ENCODE measurements around the gene GALNT8. TPM values are rescaled to one million over a fixed set of nuclear protein-coding genes. Genes with fewer than 3 reads are reported as not detected.

Gene GALNT8
- total RNA-seq, 1 donor from 2014 or later: 2.9 TPM

DNA sequence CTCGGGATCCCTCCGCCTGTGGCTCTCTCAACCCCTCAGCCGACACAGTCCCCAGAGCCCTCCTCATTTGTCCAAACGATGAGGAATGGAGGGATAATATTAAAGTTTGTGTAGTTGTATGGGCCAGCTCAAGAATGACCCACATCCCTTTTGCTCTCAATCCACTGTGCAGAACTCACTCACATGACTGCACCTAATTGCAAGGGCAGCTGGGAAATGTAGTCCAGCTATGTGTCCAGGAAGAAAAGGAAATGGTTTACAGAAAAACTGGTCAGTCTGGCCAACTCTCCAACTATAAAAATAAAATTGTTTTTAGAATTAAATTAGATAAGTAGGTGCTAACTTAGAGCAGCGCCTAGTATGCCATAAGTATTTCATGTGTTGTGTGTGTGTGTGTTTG, 66.6 kb downstream of the GALNT8 start:
- intact Hi-C loops (cut with DNase I): no loop called here
- ATAC-seq (ENCODE audit: poor library complexity) (no peak), DNase-seq (no peak)

DNA sequence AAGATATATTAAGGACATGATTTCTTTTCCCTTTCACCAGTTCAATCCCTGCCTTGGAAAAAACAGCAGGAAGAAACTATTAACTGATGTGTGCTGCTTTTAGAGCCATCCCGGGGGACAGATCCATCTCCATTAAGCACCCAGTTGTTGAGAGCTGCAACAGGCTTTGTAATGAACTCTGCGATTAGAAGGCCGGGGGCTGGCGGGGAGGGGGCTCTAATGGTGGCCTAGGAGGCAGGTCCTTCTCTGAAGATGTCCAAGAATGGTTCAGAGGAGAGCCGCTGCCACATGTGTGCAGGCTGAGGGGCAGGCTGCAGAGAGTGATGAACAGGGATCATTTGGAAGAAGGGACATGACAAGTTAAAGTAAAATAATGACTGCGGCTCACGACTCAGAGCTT, 67.8 kb downstream of the GALNT8 start:
- DNase-seq (no peak), ATAC-seq (ENCODE audit: poor library complexity) (no peak)
- intact Hi-C loops (cut with DNase I): no loop called here

DNA sequence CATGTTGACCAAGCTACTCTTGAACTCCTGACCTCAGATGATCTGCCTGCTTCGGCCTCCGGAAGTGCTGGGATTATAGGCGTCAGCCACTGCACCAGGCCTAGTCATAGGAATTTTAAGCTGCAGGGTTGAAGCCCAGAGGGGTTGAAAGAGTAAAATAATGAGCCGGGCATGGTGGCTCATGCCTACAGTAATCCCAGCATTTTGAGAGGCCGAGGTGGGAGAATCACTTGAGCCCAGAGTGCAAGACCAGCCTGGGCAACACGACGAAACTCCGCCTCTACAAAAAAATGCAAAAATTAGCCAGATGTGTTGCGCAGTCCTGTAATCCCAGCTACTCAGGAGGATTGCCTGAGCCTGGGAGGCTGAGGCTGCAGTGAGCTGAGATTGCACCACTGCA, 69.6 kb downstream of the GALNT8 start:
- intact Hi-C loops (cut with DNase I): no loop called here
- ATAC-seq (ENCODE audit: poor library complexity) (no peak), DNase-seq (no peak)

DNA sequence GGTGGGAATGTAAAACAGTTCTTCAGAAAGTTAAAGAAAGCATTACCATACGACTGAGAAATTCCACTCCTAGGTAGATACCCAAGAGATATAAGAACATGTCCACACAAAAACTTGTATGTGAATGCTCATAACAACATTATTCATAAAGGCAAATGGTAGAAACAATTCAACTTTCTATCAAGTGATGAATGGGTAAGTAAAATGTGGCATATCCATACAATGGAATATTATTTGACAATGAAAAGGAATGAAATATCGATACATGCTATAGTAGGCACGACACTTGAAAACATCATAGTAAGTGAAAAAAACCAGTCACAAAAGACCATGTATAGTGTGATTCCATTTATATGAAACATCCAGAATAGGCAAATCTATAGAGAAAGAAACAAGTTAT, 71.3 kb downstream of the GALNT8 start:
- no peak for ATAC-seq (ENCODE audit: poor library complexity)
- DNase-seq: no peak
- intact Hi-C loops (cut with DNase I): no loop called here

DNA sequence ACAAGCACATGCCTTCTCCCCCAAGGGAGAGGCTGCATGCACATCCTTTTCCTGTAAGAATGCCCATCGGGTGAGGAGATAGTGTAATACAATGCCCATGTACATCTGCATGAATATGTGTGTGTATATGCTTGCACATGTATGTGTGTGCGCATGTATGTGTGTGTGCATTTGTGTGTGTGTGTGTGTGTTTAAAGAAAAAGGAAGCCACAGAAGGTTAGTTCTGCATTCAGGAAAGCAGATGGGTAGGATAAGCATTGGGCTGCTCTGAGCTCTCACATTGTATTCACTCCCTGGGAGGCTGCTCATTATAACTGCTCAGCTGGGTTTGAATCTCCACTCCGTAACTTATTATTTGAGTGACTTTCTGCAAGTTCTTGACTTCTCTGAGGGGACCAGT, 74.3 kb downstream of the GALNT8 start:
- intact Hi-C loops (cut with DNase I): no loop called here
- ATAC-seq (ENCODE audit: poor library complexity): no peak
- no peak for DNase-seq

DNA sequence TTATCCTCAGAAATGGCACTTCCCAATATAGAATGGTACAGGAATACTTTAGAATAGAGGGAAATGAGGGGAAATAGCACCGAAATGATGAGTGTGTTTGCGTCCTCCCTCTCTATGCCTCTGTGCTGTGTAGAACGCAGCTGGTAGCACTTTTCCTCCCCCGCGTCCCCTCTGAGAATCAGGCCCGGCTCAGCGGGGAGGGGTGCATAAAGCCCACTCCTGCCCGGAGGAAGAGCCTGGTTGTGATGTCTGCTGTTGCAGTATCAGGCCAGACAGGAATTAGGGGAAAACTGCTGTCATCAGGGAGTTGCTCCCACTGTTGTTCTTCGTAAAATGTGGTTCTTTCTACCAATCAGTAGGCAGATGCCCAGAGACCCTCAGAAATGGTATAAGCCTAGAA, 76.0 kb downstream of the GALNT8 start:
- DNase-seq: no peak
- no peak for ATAC-seq (ENCODE audit: poor library complexity)
- intact Hi-C loops (cut with DNase I): no loop called here

DNA sequence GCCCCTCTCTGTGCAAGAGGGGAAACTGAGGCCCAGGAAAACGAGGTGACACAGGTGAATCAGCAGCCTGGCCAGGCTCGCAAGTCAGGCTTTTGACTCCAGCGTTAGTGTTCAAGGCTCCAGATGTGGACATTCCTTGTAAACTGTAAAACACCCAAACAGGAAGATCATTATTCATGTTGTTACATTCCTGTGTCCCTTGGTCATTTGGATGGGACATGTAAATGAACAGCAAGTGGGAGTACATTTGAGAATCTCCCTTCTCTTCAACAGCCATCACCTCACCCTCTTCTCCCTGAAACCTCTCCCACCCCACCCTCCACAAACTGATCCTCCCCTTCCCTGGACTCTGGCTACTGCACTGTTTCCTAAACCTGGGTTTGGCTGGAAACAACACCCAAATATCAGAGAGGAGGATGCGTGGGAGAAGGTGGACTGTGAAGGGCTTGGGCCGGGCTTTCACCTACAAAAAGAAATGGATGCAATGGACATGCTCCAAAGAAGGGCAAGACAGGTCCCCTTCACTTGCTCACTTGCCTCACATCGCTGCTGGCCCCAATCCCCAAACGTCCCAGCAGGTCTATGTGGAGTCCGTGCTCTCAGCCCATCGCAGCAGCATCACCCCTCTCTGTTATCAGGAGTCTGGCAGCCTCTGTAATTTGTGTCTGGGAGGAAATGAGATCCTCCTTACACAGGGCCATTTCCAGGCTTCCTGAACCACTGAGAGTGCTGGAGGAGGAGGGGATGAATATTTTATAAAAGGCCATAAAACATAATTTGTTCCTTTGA, 76.7 kb downstream of the GALNT8 start:
- intact Hi-C loops (cut with DNase I): no loop called here
- DNase-seq: no peak
- no peak for ATAC-seq (ENCODE audit: poor library complexity)

DNA sequence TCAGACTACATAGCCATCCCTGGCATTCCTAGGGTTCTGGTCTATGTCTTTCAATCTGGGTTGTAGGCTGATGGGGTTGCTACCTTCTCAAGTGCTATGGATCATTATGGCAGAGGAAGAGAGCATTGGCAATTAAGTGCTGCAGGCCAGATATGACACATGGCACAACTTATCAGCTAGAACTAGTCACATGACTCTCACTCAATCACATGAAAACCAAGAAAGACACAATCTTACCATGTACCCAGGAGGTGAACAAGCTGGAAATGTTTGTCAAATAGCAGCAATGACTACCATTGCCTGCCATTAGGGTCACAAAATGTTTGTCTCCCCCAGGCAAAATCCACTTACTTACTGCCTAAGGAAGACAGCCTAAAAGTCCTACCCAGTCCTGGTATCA, 80.4 kb downstream of the GALNT8 start:
- DNase-seq (no peak), ATAC-seq (ENCODE audit: poor library complexity) (no peak)
- intact Hi-C loops (cut with DNase I): no loop called here

DNA sequence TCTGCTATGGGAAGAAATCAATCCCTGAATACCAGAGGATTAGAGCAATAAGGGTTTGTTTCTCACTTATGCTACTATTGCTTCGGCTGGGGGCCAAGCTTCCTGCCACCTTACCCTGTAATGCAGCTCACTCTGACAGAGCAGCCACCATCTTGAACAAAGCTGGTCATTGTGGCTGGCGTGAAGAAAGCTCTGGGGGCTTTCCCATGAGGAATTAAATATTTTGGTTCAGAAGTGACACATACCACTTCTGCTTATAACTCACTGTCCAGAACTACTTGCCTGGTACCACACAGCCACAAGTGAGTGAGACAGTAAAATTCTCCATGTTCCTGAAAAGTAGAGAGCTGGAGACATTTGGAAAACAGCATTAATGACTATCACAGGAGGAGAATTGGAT, 82.6 kb downstream of the GALNT8 start:
- DNase-seq: no peak
- ATAC-seq (ENCODE audit: poor library complexity): no peak
- intact Hi-C loops (cut with DNase I): no loop called here

DNA sequence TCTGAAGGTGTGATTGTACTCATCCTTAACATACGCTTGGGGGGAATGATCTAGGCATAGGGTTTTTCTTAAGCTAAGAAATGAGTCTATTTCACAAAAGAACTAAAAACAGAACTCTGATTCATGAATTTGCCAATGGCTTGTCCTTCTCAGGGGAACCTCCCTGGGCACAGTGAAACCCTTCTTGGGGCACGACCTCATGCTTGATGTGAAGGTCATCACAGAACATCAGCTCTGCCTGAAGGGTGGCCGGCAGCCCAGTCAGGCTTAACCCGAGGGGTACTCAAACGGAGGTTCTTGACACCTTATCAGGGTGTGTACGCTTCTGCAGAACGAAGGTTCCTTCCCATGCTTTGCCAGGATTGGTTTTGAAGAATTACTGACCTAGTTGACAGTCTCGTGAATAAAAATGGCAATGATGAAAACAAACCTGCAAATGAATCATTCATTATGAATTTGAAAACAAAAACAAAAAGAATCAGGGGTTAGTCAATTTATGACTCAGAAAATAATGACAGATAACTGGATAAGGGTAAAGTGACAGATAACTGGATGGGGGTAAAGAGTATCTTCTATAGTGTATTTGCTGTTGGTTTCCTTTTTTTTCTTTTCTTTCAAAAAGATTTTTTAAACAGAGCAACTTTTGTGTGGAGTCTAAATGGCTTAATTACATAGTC, 86.4 kb downstream of the GALNT8 start:
- ATAC-seq (ENCODE audit: poor library complexity) (no peak), DNase-seq (no peak)
- intact Hi-C loops (cut with DNase I): no loop called here

DNA sequence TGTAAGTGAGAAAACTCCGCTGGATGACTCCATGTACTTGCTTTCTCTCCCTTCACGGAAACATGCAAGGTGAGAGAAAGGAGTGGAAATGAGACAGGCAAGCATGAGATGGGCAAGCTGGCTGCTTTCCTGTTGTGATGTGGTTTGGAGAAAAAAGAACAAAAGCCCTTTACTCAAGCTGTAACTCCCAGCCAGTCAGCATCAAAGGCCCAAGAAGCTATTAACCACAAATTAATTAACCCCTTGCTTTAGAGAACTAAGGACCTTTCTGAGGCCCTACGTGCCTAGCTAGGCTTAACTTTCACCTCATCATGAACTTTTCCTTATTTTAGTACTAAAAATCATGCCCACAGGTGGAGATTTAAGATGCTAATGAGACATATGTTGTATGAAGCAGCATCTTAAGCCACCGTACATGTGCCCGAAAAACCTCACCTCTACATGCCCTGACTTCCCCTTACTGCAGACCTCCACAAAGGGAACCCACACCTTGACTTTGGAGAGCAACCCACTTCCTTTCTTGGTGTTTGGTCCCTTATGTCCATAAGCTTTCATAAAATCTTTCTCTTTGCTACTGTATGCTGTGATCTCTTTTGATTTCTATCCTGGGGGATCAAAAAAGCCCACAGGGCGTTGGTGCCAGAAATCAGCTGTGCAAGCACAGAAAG, 87.0 kb downstream of the GALNT8 start:
- ATAC-seq (ENCODE audit: poor library complexity) (no peak), DNase-seq (no peak)
- intact Hi-C loops (cut with DNase I): no loop called here

DNA sequence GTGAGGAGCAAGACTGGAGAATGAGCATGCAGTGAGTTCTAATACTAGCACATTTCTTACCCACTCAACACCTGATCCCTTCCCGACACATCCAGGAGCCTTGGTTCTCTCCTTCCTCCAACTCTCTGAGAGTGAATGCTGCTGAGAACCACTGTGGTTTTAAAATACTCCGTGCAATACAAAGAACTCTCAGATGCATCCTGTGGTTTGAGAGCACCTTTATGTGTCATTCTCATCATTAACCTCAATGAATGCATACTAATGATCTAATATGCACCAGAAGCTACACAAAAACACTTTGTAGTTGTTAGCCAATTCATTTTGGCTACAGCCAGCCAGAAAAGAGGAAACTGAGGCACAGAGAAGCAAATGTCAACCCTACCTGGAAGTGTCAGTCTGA, 87.6 kb downstream of the GALNT8 start:
- DNase-seq (no peak), ATAC-seq (ENCODE audit: poor library complexity) (no peak)
- intact Hi-C loops (cut with DNase I): no loop called here

DNA sequence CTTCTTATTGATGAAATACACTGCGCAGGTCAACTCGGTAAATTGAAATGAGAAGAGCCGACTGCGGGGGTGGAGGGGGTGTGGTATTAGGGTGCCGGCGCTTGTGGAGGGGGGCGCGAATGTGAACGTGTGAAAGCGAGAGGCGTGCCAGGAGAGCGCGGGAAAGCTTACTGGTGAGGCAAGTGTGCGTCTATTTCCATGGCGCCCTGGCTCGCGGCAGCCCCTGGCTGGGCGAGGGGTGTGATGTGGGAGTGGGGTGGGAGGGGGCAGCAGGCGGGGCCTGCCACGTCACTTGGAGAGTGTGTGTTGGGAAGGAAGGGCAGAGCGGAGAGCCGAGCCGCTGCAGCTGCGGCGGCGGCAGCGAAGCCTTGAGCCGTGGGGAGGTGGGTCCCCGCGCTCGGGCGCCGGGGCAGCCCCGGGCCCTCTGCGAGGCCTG, 88.8 kb downstream of the GALNT8 start:
- intact Hi-C loops (cut with DNase I): no loop called here
- DNase-seq (no peak), ATAC-seq (ENCODE audit: poor library complexity) (peak; percentile 56)

DNA sequence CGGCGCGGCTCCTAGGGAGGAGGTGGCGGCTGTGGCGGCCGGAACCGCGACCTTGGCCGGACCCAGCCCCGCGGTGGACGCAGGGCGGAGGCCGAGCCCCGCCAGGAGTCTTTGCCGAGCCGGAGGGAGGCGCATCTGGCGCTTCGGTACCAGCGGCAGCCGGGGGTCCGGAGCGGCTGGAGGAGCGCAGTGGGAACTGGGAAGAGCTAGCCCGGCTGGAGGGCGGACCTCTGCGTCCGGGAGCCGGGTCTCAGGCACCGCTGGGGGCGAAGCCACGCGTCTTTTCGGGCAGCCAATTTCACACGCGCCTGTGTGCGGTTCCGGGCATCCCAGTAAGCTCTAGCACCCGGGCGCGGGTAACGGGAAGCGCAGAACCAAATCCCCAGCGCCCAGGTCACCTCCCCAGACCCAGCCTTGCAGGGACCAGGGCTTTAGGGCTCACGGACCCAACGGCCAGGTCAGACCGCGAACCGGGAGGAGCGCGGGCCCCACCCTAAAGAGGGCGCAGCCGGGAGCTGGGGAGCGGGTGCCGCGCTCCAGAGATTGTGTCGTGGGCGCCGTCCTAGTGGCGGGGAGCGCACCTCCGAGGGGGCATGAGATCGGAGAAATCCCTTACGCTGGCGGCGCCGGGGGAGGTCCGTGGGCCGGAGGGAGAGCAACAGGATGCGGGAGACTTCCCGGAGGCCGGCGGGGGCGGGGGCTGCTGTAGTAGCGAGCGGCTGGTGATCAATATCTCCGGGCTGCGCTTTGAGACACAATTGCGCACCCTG, 89.4 kb downstream of the GALNT8 start:
- ATAC-seq (ENCODE audit: poor library complexity) (peak; percentile 60), DNase-seq (no peak)
- intact Hi-C loops (cut with DNase I): no loop called here

DNA sequence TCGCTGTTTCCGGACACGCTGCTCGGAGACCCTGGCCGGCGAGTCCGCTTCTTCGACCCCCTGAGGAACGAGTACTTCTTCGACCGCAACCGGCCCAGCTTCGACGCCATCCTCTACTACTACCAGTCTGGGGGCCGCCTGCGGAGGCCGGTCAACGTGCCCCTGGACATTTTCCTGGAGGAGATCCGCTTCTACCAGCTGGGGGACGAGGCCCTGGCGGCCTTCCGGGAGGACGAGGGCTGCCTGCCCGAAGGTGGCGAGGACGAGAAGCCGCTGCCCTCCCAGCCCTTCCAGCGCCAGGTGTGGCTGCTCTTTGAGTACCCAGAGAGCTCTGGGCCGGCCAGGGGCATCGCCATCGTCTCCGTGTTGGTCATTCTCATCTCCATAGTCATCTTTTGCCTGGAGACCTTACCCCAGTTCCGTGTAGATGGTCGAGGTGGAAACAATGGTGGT, 90.0 kb downstream of the GALNT8 start:
- intact Hi-C loops (cut with DNase I): no loop called here
- no peak for ATAC-seq (ENCODE audit: poor library complexity)
- DNase-seq: no peak

DNA sequence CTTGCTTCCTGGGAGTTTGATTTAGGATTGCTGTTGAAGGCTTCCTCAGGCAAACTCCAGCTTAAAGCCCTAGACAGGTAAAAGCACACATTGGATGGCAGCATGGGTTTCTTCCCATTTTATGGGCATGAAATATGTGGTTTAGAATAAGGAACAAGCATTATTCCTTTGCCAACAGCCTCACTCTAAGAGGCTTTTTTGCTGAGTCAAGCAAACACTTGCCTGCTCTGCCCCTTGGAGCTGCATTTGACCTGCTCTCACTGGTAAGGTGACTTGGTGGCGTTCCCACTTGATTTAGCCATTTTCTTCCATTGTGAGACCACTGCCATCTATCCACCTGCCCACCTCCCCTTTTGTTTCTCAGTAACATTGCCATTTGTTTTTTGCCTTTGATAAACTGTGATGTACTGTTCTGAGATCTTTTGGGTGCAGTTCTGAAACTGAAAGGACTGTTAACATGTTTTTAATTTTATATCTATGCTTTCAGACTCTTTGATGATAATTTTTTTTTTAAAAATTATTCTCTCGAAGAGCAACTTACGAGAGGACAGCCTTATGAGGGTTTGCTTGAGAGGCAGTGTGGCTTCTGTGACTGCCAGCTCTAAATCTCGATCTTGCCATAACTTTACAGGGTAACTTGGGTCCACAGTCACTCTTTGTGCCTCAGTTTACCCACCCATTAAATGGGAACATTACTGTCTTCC, 92.6 kb downstream of the GALNT8 start:
- no peak for ATAC-seq (ENCODE audit: poor library complexity)

DNA sequence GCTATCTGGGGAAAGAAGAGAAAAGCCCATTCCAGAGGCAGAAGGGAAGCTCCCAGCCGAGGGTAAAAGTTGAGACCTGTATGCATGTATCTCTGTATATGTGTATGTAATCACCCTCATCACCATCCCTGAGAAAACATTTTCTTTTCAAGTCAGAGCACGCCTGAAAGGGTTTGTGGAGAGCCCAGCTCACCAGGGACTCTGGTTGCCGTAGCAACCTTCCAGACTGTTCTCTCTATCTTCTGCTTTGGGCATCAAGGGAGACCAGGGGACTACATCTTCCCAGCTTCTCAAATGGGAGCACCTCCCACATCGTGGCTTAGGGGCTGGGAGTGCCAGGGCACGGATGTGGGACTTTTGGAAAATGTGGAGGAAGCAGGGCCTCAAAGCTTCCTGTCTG, 93.5 kb downstream of the GALNT8 start:
- DNase-seq (no peak), ATAC-seq (ENCODE audit: poor library complexity) (no peak)
- intact Hi-C loops (cut with DNase I): no loop called here

More for the DNA sequence above, 92.6 kb downstream of the GALNT8 start:
- DNase-seq: no peak
- intact Hi-C loops (cut with DNase I): no loop called here

DNA sequence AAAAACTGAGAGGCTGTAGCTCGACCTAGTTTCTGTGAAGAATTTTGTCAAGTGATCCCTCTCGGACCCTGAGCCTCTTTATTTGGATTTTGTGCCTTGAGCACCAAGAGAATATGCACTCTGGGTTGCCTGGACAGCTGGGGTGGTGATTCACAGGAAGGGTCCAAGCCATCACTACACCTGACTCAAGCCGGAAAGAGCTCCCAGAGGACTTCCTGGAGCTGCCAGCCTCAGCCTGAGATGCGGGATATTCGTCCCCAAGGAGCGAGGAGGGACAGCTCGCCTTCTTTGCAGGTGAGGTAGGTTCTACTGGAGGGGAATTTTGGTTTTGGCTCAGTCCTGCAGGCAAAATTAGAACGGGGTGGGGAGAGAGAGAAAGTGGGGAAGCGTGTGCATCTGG, 94.3 kb downstream of the GALNT8 start:
- intact Hi-C loops (cut with DNase I): no loop called here
- DNase-seq: no peak
- no peak for ATAC-seq (ENCODE audit: poor library complexity)
